ENCODE measurements around the gene FRS3.

FRS3 gene

GRCh38 chr6:41770381-41771057, 9.2 kb downstream of the FRS3 start:
- TF ChIP-seq FOXP2 (optimal IDR thresholded peaks at IDR 0.05; ENCODE audit: borderline replicate concordance, extremely low read depth, extremely low read length, insufficient read depth) (no peak), SIN3A (IDR thresholded peaks at IDR 0.05; ENCODE audit: borderline replicate concordance, insufficient read depth, low read length) (no peak), REST (IDR thresholded peaks at IDR 0.05; ENCODE audit: insufficient read depth in 1 of 2, low read depth in 2 of 2, low read length in 2 of 2) (no peak), TAF1 (IDR thresholded peaks at IDR 0.05; ENCODE audit: borderline replicate concordance, insufficient read depth, low read length) (no peak), POLR2AphosphoS5 (IDR thresholded peaks at IDR 0.05; ENCODE audit: low read depth, low read length) (no peak)

- TF ChIP-seq POLR2AphosphoS5 (IDR thresholded peaks at IDR 0.05; ENCODE audit: low read depth, low read length) (no peak), REST (IDR thresholded peaks at IDR 0.05; ENCODE audit: insufficient read depth in 1 of 2, low read depth in 2 of 2, low read length in 2 of 2) (no peak), FOXP2 (optimal IDR thresholded peaks at IDR 0.05; ENCODE audit: borderline replicate concordance, extremely low read depth, extremely low read length, insufficient read depth) (no peak), SIN3A (IDR thresholded peaks at IDR 0.05; ENCODE audit: borderline replicate concordance, insufficient read depth, low read length) (no peak), TAF1 (IDR thresholded peaks at IDR 0.05; ENCODE audit: borderline replicate concordance, insufficient read depth, low read length) (no peak)
Measured at GRCh38 chr6:41769376-41769775, 10.3 kb downstream of the FRS3 start.

- no peak for TF ChIP-seq REST (IDR thresholded peaks at IDR 0.05; ENCODE audit: insufficient read depth in 1 of 2, low read depth in 2 of 2, low read length in 2 of 2)
- TF ChIP-seq SIN3A (IDR thresholded peaks at IDR 0.05; ENCODE audit: borderline replicate concordance, insufficient read depth, low read length) = no peak
- TF ChIP-seq TAF1 (IDR thresholded peaks at IDR 0.05; ENCODE audit: borderline replicate concordance, insufficient read depth, low read length) = no peak
- TF ChIP-seq POLR2AphosphoS5 (IDR thresholded peaks at IDR 0.05; ENCODE audit: low read depth, low read length) = no peak
- TF ChIP-seq FOXP2 (optimal IDR thresholded peaks at IDR 0.05; ENCODE audit: borderline replicate concordance, extremely low read depth, extremely low read length, insufficient read depth) = no peak
Measured at GRCh38 chr6:41768545-41769308, 11.0 kb downstream of the FRS3 start.

GRCh38 chr6:41767112-41767833, 12.4 kb downstream of the FRS3 start:
- no peak for TF ChIP-seq POLR2AphosphoS5 (IDR thresholded peaks at IDR 0.05; ENCODE audit: low read depth, low read length)
- TF ChIP-seq FOXP2 (optimal IDR thresholded peaks at IDR 0.05; ENCODE audit: borderline replicate concordance, extremely low read depth, extremely low read length, insufficient read depth) = peak; percentile 52
- 0 out of 2 replicates have a peak, but pooled peaks have one; percentile 39 for TF ChIP-seq SIN3A (IDR thresholded peaks at IDR 0.05; ENCODE audit: borderline replicate concordance, insufficient read depth, low read length)
- TF ChIP-seq REST (IDR thresholded peaks at IDR 0.05; ENCODE audit: insufficient read depth in 1 of 2, low read depth in 2 of 2, low read length in 2 of 2) = 0 out of 4 replicates have a peak, but pooled peaks of 1 of the 2 experiments have one; percentile 10
- TF ChIP-seq TAF1 (IDR thresholded peaks at IDR 0.05; ENCODE audit: borderline replicate concordance, insufficient read depth, low read length) = no peak
